RCC 7860 (cell line): Measurements from ENCODE around the gene TMEM235.
"Not testable (repeated sequence)": the region's sequence is repeated elsewhere in the genome, so short reads cannot be mapped to it uniquely, and the experiment has no call there.

ENCODE experiments used
- DNase-seq: peaks from one replicate; pipeline ENCODE4 v3.0.0-alpha.2; 2015; ENCODE audit warnings: low spot score
- FAIRE-seq: peaks from 2 replicates; lab custom pipeline; 2012; peaks lifted over from hg19 to GRCh38; lab: Jason Lieb, UNC

Gene TMEM235

DNA sequence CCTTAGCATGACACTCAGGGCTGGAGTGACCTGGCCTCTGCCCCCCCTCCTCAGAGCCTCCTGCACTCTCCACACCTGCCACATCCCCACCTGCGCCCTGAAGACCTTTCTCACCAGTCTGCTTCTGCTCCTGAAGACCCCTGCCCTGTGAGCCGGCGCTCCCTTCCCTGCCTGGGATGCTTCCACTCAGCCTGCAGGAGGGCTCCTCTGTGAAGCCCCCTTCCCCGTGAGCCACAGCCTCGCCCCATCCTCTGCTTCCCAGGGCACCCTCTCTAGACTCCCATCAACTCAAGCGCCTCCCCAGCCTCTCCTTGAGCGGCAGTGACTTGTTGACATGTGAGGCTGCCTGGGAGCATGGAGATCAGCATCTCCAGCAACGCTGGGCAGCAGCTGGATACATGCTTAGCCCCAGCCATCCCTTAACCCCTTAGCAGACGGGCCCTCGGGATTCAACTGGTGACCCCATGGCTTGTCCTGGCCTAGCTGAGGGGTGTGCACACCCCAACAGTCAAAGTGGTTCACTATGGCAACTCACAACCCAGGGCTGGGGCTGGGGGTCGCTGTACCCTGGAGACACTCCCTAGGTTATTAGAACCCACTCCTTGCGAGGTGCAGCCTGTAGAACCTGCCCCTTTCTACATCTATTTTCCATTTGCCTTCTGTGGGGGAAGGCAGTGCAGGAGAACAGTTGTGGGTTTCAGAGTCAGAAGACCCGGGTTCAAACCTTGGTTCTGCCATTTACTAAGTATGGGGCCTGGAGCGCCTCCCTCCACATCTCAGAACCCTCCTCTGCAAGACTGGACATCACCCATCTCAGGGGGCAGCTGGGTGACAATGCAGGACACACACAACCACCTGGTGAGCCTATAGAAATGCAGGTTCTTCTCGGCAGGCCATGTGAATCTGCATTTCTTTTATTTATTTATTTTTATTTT, 21.5 kb downstream of the TMEM235 start:
- no peak for FAIRE-seq

DNA sequence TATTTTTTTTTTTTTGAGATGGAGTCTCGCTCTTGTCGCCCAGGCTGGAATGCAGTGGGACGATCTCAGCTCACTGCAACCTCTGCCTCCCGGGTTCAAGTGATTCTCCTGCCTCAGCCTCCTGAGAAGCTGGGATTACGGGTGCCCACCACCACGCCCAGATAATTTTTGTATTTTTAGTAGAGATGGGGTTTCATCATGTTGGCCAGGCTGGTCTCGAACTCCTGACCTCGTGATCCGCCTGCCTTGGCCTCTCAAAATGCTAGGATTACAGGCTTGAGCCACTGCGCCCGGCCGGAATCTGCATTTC, 22.2 kb downstream of the TMEM235 start:
- FAIRE-seq, DNase-seq: not testable (repeated sequence)

More for the DNA sequence above, 21.5 kb downstream of the TMEM235 start:
- no peak for DNase-seq

DNA sequence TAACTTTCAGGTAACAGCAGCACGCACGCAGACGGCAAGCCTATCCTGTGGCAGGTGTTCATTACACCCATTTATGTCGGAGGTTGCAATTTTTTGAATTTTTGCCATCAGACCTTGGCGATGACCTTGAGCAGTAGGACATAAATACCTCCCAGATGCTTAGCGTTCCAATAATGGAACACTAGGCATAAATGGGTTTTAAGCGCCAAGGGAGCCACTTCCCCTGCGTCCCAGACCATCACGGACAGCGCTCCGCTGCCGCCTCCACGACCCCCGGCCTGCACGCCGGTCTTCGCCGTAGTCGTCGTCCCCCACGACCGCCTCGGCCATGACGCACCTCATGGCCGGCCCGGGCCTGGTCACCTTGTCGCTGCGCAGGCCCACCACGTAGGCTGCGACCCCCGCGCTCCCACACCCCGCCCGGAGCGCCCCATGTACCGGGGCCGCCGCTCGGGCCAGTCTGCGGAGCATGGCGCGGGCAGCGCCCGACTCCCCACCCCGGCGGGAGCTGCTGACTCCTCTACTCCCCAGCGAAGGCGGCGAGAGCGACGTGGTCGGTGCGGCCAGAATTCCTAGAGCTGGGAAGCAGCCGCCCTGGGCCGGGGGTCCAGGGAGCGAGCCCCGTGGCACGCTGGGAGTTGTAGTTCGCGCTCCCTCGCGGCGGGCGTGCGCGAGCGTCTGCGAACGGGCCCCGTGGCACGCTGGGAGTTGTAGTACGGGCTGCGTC, 22.7 kb downstream of the TMEM235 start:
- FAIRE-seq, result no peak
- peak; percentile 51 for DNase-seq

- FAIRE-seq, result no peak
- no peak for DNase-seq
These were observed 23.7 kb downstream of the TMEM235 start for GRCh38 chr17:78255029-78255656.

- FAIRE-seq, result no peak
- no peak for DNase-seq
These were observed 24.7 kb downstream of the TMEM235 start for GRCh38 chr17:78255953-78256706.

DNA sequence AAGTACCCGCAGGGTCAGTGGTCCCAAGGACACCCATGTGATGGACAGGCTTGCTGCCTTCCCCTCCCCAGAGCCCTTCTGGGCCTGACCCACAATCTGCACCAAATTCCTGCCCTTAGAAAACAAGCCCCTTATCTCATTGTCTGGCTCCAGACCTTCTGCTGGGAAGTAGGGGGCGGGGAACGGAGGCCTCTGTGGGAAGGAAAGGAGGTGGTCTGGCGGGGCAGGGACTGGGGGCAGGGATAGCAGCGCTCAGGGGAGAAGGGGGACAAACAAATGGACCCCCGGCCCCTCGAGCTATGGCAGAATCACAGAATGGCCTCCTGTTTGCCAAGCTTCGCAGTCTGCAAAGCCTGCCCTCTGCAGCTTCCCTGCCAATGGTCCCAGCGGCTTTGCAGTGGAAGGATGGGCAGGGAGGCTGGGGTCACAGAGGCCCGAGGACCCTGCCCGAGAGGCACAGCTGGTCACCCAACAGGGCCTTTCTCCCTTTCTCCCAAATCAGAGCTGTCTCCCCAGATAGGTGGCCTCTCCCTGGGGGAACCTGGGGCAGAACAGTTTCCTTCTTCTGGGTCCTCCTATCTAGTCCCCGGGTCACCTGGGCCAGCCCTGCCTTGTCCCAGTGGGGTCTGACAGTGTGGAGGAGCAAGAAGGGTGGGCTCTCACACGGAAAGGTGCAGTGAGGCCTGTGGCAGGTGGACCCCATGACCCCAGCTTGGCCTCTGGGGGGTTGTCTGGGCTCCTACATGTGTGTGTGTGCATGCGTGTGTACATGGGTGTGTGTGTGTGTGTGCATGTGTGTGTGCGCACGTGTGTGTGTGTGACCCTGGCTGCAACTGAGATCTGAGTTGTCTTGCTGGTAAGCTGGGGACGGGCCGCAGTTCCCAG, 25.5 kb downstream of the TMEM235 start:
- FAIRE-seq, result no peak
- DNase-seq, result no peak

DNA sequence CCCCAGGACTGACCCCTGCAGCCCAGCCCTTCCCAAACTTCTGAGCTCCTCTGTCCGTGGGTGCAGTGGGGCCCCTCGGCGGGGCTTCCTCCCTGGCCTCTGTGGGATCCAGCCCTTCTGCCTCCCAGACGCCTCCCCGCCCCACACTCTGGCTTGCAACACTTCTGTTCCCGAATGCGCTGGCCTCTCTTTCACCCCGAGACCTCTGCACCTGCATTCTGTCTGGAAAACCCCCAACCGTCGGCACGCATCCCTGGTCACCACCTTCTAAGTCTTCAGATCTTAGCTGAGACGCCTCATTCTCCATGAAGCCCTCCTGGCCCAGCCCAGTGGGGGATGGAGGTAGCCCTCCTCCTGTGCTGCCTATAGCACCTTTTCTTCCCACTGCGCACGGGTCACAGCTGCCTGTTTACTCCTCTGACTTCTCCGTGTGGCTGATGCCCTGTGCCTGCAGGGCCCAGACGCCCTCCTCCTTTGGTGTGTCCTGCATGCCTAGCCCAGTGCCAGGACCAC, 26.4 kb downstream of the TMEM235 start:
- DNase-seq (no peak), FAIRE-seq (no peak)

DNA sequence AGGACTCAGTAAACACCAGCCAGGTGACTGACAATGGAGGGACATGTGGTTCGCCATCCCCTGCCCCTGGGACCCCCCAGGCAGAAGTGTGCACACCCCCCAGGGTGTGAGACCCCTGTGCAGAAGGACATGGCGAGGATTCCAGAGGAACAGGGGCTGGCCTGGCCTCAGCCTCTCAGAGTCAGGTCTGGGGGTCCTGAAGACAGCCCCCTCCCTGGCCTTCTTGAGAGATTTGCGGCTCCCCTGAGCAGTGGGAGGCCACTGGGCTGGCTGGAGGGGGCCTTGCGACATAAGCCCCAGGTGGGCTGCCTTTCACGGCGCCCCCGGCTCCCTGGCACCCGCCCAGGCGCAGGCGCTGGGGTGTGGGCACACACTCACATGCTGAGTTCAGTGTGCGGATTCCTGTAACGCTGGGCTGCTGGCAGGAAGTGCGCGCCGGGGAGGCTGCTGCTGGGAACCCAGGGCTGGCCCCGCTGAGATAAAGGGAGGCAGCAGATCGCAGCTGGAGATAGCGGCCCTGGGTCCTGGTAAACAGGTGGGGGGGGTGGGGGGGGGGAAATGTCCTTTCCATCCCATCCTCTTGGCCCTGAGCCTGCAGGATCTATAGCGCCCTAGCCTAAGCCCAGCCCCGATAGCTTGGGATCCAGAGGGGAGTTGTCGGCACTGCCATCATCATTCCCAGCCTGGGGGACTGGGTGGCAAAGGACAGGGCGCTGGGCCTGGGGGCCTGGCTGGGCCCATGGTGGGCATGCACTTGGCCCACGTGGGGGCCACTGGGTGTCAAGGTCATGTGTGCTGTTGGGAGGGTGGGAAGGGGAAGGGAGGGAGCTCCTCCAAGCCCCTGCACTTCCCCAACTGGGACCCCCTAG, 27.1 kb downstream of the TMEM235 start:
- FAIRE-seq (no peak), DNase-seq (no peak)

DNA sequence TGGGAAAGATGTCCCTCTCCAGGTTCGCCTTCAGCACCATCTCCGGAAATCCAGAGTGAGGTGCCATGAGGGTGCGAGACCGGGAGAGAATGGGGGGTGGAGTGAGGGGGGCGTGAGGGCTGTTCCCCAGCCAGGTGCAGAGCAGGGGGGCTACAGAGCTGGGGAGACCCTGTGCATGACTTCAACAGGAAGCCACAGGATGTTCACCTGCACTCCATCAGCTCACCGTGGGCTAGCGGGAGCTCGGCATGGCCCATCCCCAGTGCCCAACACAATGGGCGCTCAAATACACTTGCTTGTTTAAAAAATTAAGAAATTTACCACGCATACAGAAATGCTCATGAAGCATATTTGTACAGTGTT, 27.7 kb downstream of the TMEM235 start:
- FAIRE-seq (no peak), DNase-seq (no peak)

DNA sequence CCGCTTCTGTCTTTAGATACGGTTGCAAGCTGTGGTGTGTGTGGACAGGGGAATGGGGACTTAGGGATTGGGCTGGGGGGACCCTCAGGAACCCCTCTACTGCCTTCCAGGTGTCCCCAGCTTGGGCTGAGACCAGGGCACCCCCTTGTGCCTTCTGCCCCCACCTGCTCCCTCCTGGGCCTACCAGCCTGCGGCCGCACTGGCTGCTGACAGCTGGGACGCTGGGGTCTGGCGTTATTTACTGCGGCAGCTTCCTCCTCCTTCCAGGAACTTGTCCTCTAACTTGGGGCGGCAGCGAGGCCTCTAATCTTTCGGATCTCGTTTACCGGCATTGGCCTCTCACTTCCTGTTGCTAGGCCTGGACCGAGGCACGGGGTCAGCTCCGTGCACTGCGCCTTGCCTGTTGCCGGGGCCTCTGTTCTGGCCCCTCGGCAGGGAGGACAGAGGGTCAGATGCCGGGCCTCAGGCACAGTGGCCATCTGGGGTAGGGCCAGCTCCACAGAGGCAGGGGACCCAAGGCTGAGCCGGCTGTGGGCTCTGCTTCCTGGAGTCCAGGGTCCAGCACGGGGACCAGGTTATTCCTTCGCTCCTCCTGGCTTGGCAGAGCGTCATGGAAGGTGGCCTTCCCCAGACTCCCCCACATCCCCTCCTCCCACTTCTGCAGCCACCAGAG, 31.8 kb downstream of the TMEM235 start:
- FAIRE-seq, result no peak
- DNase-seq, result no peak

GRCh38 chr17:78263736-78264340, 32.4 kb downstream of the TMEM235 start:
- FAIRE-seq (no peak), DNase-seq (no peak)

- no peak for FAIRE-seq
- no peak for DNase-seq
These were observed 33.2 kb downstream of the TMEM235 start for GRCh38 chr17:78264590-78264989.

- DNase-seq (no peak), FAIRE-seq (no peak)
These were observed 33.7 kb downstream of the TMEM235 start for GRCh38 chr17:78265121-78265520.

DNA sequence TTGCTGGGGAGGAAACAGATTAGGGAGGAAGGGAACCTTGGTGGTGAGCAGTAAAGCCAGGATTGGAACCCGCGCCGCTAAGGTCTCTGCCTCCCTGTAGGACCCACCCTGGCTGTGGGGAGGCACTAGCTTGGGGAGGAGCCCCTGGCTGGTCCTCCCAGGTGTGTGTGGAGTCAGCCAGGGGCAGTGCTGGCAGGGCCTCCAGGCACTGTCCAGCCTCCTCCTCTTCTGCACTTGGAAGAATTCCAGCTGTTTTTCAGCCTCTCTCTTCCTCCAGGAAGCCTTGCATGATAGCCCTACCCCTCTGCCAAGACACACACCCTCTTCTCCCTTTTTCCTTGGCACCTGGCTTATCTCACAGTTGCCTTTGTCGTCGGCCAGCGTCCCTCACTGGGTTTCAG, 34.8 kb downstream of the TMEM235 start:
- FAIRE-seq (no peak), DNase-seq (no peak)

DNA sequence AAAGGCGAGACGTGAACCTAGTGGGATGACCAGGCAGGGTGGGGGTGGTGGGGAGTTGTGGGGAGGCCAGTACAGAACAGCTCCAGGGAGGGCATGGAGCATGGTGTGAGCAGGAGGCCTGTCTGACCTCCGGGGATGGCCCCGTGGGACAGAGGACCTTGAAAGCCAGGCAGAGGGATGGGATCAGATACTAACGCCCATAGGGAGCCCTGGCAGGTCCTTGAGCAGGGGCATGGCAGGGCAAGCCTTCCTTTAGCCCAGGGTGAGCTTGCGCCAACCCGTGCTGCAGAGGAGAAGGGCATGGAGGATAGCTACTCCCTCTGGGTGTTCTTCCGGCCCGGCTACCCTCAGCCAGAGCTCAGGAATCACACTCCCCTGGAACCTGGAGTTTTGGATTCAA, 35.3 kb downstream of the TMEM235 start:
- FAIRE-seq (no peak), DNase-seq (no peak)

DNA sequence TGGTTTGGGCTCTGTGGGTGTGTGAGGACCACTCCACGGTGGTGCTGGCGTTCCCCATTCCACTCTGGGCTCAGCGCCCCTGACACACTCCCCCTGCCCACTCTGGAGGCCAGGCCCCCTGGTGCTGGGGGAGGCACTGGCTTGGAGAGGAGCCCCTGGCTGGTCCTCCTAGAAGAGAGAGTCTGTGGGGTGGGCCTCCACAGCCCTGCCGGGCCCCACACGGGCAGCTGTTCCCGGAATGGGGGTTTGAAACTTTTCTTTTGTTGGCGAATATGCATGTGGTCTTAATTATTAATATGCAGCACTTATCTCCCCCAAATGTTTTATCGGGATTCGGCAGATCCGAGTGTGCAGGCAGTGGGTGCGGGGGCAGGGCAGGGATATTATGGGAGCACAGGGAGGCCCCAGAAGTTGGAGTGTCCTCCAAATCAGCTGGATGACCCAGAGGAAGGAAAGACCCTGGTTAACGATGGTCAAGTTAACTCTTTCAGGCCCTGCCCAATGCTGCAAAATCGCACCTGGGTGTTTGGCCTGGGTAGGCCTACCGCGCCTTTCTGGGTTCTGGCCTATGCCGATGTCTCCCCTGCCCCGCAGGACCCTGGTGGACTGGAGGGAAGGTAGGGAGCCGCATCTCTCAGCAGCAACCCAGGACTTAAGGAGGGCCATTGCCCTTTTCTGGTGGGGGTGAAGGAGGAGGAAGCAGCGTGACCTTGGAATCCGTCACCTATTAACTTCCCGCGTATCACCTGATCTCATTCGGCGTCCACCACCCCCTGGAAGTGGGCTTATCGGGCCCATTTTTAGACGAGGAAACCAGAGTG, 36.0 kb downstream of the TMEM235 start:
- FAIRE-seq, result no peak

GRCh38 chr17:78268191-78268874, 36.9 kb downstream of the TMEM235 start:
- FAIRE-seq (no peak), DNase-seq (no peak)

More for the DNA sequence above, 36.0 kb downstream of the TMEM235 start:
- no peak for DNase-seq
